GM03348 (cell line): ENCODE results near the gene SLC26A6.
A peak's percentile ranks its signal among the peaks of the same experiment; 100 is the strongest.

Experiments used
- DNase-seq: peaks from one replicate; pipeline ENCODE4 v3.0.0; 2012; ENCODE audit warnings: low spot score

Gene SLC26A6

GRCh38 chr3:48660800-48661400 is 25.6 kb upstream of the SLC26A6 start:
- no peak for DNase-seq

- no peak for DNase-seq
Observed at GRCh38 chr3:48656841-48657281, 21.6 kb upstream of the SLC26A6 start.

GRCh38 chr3:48656061-48656840 is 21.0 kb upstream of the SLC26A6 start:
- DNase-seq: peak; percentile 88

DNA sequence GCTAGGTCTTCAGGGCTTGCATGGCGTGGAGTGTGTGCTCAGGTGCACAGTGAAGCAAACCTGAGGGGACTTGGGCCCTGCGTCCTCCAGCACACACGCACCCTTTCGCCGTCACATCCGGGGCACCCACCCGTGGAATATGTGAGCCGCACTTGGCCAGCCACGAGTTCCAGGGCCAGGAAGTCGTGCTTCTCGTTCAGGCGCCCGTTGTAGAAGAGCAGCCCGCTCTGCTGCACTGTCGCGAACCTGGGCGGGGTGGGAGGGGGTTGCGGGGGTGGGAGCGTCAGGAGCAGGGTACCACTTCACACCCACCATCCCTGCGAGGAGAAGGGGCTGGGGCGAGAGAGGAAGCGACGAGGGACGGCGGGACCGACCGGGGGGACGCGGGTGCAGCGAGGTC is 20.3 kb upstream of the SLC26A6 start:
- DNase-seq: no peak

GRCh38 chr3:48655063-48655462 is 19.8 kb upstream of the SLC26A6 start:
- DNase-seq: no peak

GRCh38 chr3:48652923-48653715 is 17.9 kb upstream of the SLC26A6 start:
- no peak for DNase-seq

- DNase-seq: no peak
Observed at GRCh38 chr3:48651771-48652170, 16.5 kb upstream of the SLC26A6 start.

DNA sequence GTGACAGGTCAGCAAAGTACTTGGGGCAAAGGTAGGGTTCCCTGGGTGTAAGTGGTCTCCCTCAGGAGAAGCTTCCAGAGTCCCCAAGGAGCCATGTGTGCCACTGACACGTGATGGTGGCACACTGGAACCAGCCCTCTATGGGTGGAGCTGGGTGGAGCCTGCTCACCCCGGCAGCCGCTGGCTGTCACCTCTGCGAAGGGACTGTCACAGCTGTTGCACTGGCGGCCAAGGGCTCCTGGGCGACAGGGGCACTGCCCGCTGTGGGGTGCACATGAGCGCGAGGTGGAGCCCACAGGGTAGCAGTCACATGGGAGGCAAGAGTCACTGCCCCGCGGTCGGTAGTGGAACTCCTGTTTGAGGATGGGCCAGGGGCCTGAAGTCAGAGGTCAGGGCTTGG is 15.5 kb upstream of the SLC26A6 start:
- DNase-seq: no peak

DNA sequence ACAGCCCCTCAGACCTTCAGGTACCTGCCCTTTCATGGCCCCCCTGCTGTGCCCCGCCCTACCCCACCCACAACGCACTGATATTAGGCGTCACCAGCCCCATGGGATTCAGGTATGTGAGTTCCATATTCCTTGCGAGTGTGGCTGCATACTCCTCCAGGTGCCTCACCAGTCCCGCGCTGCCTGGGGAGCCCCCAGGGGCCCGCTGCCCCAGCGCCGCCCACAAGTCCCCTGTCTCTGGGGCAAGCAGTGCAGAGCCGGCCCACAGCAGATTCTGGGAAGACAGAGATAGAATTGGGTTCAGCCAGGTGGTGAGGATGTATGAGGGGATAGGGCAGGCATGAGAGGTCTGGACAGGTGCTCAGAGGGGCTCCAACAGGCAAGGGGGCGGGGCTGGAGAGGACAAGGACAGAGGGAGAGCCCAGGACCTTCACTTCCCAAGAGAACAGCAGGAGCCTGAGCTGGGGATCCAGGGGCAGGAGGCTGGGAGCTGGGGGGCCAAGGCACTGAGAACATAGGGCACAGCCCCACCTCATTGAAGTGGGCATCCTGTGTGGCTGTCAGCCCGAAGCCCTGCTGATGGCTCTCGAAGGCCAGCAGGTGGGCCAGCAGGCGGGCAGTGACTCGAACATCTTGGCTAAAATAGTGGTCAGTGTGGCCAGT is 13.1 kb upstream of the SLC26A6 start:
- DNase-seq: no peak

DNA sequence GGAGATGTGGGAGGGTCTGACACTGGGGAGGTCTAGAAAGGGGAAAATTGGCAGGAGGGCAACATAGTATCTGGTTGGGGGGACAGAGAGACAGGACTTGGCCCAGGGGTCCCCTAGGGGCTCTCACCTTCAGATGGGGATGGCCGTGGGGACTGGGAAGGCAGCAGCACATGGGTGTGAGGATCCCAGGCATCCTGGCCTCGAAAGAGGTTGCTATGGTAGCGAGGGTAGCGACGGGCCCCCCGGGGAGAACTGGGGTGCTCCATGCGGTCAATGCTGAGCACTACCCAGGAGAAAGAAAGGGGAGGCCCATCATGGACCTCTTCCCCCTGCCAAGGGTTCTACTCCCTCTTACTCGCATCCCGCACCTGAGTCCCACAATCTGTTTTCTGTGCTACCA is 12.5 kb upstream of the SLC26A6 start:
- no peak for DNase-seq

DNA sequence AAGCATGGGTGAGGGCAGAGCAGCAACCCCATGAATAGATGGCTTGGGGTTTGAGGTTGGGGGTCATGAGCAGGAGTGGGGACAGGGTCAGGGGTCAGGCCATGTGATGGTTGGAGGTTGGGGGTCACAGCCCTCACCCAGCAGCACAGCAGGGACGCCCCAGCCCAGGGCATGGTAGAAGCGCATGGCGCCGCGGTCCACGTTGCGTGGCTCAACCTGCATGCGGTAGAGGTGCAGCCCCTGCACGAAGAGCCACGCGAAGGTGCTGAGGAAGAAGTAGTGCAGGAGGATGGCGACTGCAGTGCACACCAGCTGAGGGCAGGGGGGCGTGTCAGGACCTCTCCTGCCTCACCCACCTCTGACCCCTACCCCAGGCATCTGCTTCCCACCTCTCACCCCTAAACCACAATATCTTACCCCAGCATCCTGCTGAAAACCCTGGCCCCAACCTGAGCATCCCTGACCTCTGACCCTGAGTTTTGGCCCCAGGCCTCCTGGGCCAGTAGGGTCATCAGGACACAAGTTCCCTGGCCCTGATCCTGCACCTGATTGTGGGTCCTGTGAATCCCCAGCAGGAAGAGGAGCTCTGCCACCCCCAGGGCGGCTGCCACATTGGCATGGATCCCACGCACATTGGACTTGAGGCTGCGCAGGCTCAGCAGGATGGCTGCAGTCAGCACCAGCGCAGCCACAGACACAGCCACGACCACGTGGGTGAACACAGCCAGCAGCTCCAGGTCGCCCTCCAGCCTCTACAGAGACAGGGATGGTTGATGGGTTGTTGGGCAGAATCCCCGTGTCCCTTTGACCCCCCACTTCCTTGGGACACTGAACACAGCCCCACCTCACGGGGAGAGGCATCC is 9.9 kb upstream of the SLC26A6 start:
- no peak for DNase-seq

- DNase-seq: no peak
Observed at GRCh38 chr3:48642605-48643004, 7.3 kb upstream of the SLC26A6 start.

GRCh38 chr3:48641396-48641795 is 6.1 kb upstream of the SLC26A6 start:
- DNase-seq: no peak

GRCh38 chr3:48639944-48640606 is 4.8 kb upstream of the SLC26A6 start:
- DNase-seq: no peak

DNA sequence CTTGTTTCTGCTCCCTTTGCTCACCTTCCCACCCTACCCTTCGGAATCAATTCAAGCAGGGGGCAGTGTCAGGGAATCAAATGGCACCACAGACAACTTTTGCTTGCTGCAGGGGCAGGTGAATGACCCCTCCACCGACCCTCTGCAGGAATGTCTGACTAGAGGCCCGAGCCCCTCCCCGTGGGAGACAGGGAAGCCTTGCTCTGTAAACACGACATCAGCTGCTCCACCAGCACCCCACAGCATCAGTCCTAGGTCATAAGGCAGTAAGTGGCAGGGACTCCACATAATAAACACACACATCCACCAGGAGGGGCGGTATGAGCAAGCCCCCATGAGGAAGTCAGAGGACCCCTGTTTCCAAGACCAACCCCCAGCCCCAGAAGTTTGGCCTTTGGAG is 2.0 kb upstream of the SLC26A6 start:
- DNase-seq: no peak

DNA sequence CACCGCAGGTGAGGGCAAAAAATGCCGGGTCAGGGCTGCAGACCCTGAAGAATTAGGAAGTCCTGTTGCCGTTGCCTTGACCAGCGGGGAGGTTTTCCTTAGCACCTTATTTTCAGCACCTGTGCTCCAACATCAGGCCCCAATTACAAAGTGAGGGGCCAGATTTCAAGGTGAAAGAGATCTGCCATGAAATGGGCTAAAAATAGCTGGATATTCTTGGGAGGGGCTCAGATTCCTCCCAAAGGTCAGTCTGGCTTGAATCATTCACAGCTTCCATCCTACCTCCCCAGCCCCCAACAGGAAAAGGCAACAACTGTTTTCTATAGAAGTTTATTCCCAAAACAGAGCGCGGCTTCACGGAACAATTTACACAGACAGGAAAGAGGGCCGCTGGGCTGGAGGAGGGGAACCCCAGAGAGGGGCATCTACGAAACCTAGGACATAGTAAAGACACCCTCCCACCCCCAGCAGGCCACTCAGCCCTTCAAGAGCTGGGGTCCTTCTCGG is 941 bp upstream of the SLC26A6 start:
- no peak for DNase-seq

DNA sequence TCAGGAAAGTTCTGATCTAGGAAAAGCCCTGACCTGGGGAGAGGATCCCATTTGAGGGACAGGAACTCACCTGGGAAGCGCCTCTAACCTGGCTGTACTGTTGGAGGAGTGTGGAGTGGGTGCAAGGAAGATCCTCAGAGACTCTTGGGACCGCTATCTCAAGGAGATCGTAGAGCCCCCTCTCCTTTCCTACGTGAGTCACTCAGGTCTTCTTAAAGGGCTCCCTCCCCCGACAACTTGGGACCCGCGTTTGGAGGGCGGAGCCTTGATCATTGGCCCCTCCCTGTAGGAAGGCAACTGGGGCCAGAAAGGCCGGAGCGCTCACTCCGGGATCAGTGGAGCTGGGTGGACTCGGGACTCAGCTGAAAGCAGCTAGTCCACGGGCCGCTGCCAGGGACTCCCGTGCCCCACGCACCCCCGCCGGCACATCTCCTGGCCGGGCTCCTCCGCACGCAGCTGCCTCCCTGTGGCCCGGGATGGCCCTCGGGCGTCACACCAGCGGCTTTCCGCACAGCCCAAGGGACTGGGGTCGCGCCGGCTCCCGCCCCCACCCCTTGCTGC is 520 bp downstream of the SLC26A6 start:
- peak; percentile 88 for DNase-seq

- DNase-seq: no peak
Observed at GRCh38 chr3:48633743-48634142, 1.5 kb downstream of the SLC26A6 start.

DNA sequence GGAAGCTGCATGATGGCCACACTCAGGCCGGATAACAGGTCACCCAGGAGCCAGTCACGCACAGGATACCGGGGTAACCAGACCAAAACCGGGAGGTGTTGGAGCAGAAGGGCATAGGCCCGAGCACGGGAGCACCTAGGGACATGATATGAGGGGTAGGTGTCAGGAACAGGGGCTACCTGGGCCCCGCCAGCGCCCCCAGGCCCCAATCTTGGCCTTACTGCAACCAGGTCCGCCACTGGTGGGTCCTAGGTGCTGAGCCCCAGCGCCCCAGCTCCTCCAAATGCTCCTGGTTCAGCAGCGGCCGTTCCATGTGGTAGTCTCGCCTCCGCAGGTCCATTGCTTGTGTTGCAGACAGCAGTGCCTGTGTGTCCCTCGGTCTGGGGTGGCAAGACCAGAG is 2.0 kb downstream of the SLC26A6 start:
- no peak for DNase-seq
